Activated naive CD4-positive, alpha-beta T cell treated with anti-CD3 and anti-CD28 coated beads, Interleukin-2, amount 50 U/mL, for 16 hours (primary cell): ENCODE data around the gene HSPB6.
"Not testable (repeated sequence)": the region's sequence is repeated elsewhere in the genome, so short reads cannot be mapped to it uniquely, and the experiment has no call there.

Experiments used
- DNase-seq: peaks from one replicate; pipeline ENCODE4 v3.0.0-alpha.2; 2020

HSPB6 gene

GRCh38 chr19:35785339-35785627 is 28.5 kb upstream of the HSPB6 start:
- no peak for DNase-seq

GRCh38 chr19:35784503-35785338 is 27.9 kb upstream of the HSPB6 start:
- DNase-seq = no peak

GRCh38 chr19:35783469-35784434 is 26.9 kb upstream of the HSPB6 start:
- DNase-seq = no peak

- no peak for DNase-seq
These were observed 25.8 kb upstream of the HSPB6 start for GRCh38 chr19:35782589-35782988.

- no peak for DNase-seq
These were observed 24.8 kb upstream of the HSPB6 start for GRCh38 chr19:35781650-35782049.

GRCh38 chr19:35780717-35781116 is 23.9 kb upstream of the HSPB6 start:
- DNase-seq = no peak

GRCh38 chr19:35780058-35780457 is 23.2 kb upstream of the HSPB6 start:
- no peak for DNase-seq

- no peak for DNase-seq
These were observed 22.2 kb upstream of the HSPB6 start for GRCh38 chr19:35779033-35779432.

- DNase-seq = no peak
These were observed 21.1 kb upstream of the HSPB6 start for GRCh38 chr19:35777961-35778360.

- no peak for DNase-seq
These were observed 20.4 kb upstream of the HSPB6 start for GRCh38 chr19:35777086-35777841.

- DNase-seq = no peak
These were observed 19.4 kb upstream of the HSPB6 start for GRCh38 chr19:35776102-35776788.

GRCh38 chr19:35775298-35776101 is 18.7 kb upstream of the HSPB6 start, which contains the start of gene ARHGAP33:
Gene ARHGAP33 (plus strand): TSS chr19:35775564. CDS start chr19:35775659, 95 bp downstream.
- DNase-seq = peak; percentile 99

- no peak for DNase-seq
These were observed 18.1 kb upstream of the HSPB6 start for GRCh38 chr19:35775046-35775297.

- no peak for DNase-seq
These were observed 17.6 kb upstream of the HSPB6 start for GRCh38 chr19:35774274-35775045.

- DNase-seq = no peak
These were observed 16.4 kb upstream of the HSPB6 start for GRCh38 chr19:35773020-35773806.

- DNase-seq = not testable (repeated sequence)
These were observed 15.5 kb upstream of the HSPB6 start for GRCh38 chr19:35772362-35772761.

- DNase-seq = no peak
These were observed 11.2 kb upstream of the HSPB6 start for GRCh38 chr19:35768082-35768421.

- peak; percentile 8 for DNase-seq
These were observed 10.7 kb upstream of the HSPB6 start for GRCh38 chr19:35767288-35768081.

GRCh38 chr19:35766571-35767104 is 9.8 kb upstream of the HSPB6 start:
- DNase-seq = peak; percentile 4
